ENCODE measurements around the gene RFTN1.

DNA sequence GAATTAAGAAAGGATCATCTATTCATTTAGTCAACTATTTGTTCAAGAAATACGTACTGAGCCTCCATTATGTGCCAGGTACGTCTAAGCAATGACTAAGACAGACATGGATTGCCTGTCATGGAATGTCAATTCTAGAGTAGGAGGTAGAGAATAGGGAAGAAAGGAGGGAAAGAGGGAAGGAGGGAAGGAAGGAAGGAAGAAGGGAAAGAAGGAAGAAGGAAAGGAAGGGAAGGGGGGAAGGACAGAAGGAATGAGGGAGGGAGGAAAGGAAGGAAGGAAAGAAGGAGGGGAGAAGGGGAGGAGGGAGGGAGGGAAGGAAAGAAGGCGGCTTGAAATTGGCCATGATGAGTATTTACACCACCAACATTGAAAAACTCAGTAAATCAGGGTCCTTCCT lies 39.3 kb upstream of the RFTN1 start:
- TF ChIP-seq, protein P1, sequence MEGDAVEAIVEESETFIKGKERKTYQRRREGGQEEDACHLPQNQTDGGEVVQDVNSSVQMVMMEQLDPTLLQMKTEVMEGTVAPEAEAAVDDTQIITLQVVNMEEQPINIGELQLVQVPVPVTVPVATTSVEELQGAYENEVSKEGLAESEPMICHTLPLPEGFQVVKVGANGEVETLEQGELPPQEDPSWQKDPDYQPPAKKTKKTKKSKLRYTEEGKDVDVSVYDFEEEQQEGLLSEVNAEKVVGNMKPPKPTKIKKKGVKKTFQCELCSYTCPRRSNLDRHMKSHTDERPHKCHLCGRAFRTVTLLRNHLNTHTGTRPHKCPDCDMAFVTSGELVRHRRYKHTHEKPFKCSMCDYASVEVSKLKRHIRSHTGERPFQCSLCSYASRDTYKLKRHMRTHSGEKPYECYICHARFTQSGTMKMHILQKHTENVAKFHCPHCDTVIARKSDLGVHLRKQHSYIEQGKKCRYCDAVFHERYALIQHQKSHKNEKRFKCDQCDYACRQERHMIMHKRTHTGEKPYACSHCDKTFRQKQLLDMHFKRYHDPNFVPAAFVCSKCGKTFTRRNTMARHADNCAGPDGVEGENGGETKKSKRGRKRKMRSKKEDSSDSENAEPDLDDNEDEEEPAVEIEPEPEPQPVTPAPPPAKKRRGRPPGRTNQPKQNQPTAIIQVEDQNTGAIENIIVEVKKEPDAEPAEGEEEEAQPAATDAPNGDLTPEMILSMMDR (IDR thresholded peaks at IDR 0.05): no peak
- no peak for TF ChIP-seq EZH2 (IDR thresholded peaks at IDR 0.05)
